ENCODE data around the gene NHLRC4. TPM values are rescaled to one million over a fixed set of nuclear protein-coding genes. Genes with fewer than 3 reads are reported as not detected.
"Not testable (repeated sequence)": the region's sequence is repeated elsewhere in the genome, so short reads cannot be mapped to it uniquely, and the experiment has no call there.

Gene NHLRC4
- total and polyA plus RNA-seq, 2 donors (not counting 1 experiment from before 2014, with no cell fraction given): 0.66 to 3.3 TPM

GRCh38 chr16:595094-595528 lies 28.3 kb downstream of the NHLRC4 start:
- no peak overlapping the region for H3K9ac ChIP-seq (ENCODE audit: insufficient read depth, low read length)
- no peak overlapping the region for H3K27ac ChIP-seq (ENCODE audit: insufficient read depth, low read length)
- no peak overlapping the region for H3K4me2 ChIP-seq (ENCODE audit: extremely low read depth, insufficient read depth, low read length)

GRCh38 chr16:595942-596735 lies 29.3 kb downstream of the NHLRC4 start:
- TF ChIP-seq CTCF (conservative IDR thresholded peaks at IDR 0.05 in 1 of 2, IDR thresholded peaks at IDR 0.05 in 1 of 2; ENCODE audit: low read depth in 1 of 2, low read length in 2 of 2) (no peak), EZH2 (IDR thresholded peaks at IDR 0.05; ENCODE audit: low read length, missing control alignments) (no peak)
- Histone ChIP-seq H3K4me3 (replicated peaks in 1 of 4; ENCODE audit: control extremely low read depth in 1 of 4, insufficient read depth in 1 of 4, low read depth in 3 of 4, low read length in 4 of 4) (no peak overlapping the region), H3K27ac (ENCODE audit: insufficient read depth, low read length) (no peak overlapping the region), H3K9ac (ENCODE audit: insufficient read depth, low read length) (no peak overlapping the region), H3K9me3 (ENCODE audit: control insufficient read depth, insufficient read depth, low read depth, low read length) (no peaks in the 10 kb centered on the region), H3K79me2 (ENCODE audit: control insufficient read depth, insufficient read depth, low read length) (peaks cover 10% of the 10 kb centered on the region), H3K4me1 (ENCODE audit: control insufficient read depth, extremely low read depth, insufficient read depth, low read length) (peaks cover under 1% of the 10 kb centered on the region), H3K36me3 (ENCODE audit: control insufficient read depth, insufficient read depth, low read length) (no peaks in the 10 kb centered on the region), H4K20me1 (ENCODE audit: control insufficient read depth, extremely low read depth, insufficient read depth, low read length) (no peaks in the 10 kb centered on the region), H3K27me3 (ENCODE audit: control insufficient read depth, insufficient read depth, low read length) (no peaks in the 10 kb centered on the region), H3K4me2 (ENCODE audit: extremely low read depth, insufficient read depth, low read length) (no peak overlapping the region), H2AFZ (ENCODE audit: low read length) (no peak overlapping the region)
- DNase-seq (ENCODE audit: low read depth in 2 of 2): no peak

More at GRCh38 chr16:595094-595528, 28.3 kb downstream of the NHLRC4 start:
- Histone ChIP-seq H3K4me3 (replicated peaks in 1 of 4; ENCODE audit: control extremely low read depth in 1 of 4, insufficient read depth in 1 of 4, low read depth in 3 of 4, low read length in 4 of 4) (no peak overlapping the region), H3K9me3 (ENCODE audit: control insufficient read depth, insufficient read depth, low read depth, low read length) (no peaks in the 10 kb centered on the region), H3K79me2 (ENCODE audit: control insufficient read depth, insufficient read depth, low read length) (peaks cover 18% of the 10 kb centered on the region), H3K36me3 (ENCODE audit: control insufficient read depth, insufficient read depth, low read length) (no peaks in the 10 kb centered on the region), H4K20me1 (ENCODE audit: control insufficient read depth, extremely low read depth, insufficient read depth, low read length) (no peaks in the 10 kb centered on the region), H2AFZ (ENCODE audit: low read length) (no peak overlapping the region), H3K4me1 (ENCODE audit: control insufficient read depth, extremely low read depth, insufficient read depth, low read length) (peaks cover 5% of the 10 kb centered on the region), H3K27me3 (ENCODE audit: control insufficient read depth, insufficient read depth, low read length) (no peaks in the 10 kb centered on the region)
- no peak for DNase-seq (ENCODE audit: low read depth in 2 of 2)
- no peak for TF ChIP-seq CTCF (conservative IDR thresholded peaks at IDR 0.05 in 1 of 2, IDR thresholded peaks at IDR 0.05 in 1 of 2; ENCODE audit: low read depth in 1 of 2, low read length in 2 of 2)
- no peak for TF ChIP-seq EZH2 (IDR thresholded peaks at IDR 0.05; ENCODE audit: low read length, missing control alignments)

- H3K4me1 ChIP-seq (ENCODE audit: control insufficient read depth, extremely low read depth, insufficient read depth, low read length): no peaks in the 10 kb centered on the region
- H3K36me3 ChIP-seq (ENCODE audit: control insufficient read depth, insufficient read depth, low read length): no peaks in the 10 kb centered on the region
- TF ChIP-seq CTCF (conservative IDR thresholded peaks at IDR 0.05 in 1 of 2, IDR thresholded peaks at IDR 0.05 in 1 of 2; ENCODE audit: low read depth in 1 of 2, low read length in 2 of 2) (no peak), EZH2 (IDR thresholded peaks at IDR 0.05; ENCODE audit: low read length, missing control alignments) (no peak)
- H3K9me3 ChIP-seq (ENCODE audit: control insufficient read depth, insufficient read depth, low read depth, low read length): no peaks in the 10 kb centered on the region
- no peaks in the 10 kb centered on the region for H3K27me3 ChIP-seq (ENCODE audit: control insufficient read depth, insufficient read depth, low read length)
- peaks cover 10% of the 10 kb centered on the region for H3K79me2 ChIP-seq (ENCODE audit: control insufficient read depth, insufficient read depth, low read length)
- no peak overlapping the region for H2AFZ ChIP-seq (ENCODE audit: low read length)
- H3K4me2 ChIP-seq (ENCODE audit: extremely low read depth, insufficient read depth, low read length): no peak overlapping the region
- no peak overlapping the region for H3K27ac ChIP-seq (ENCODE audit: insufficient read depth, low read length)
- H3K4me3 ChIP-seq (replicated peaks in 1 of 4; ENCODE audit: control extremely low read depth in 1 of 4, insufficient read depth in 1 of 4, low read depth in 3 of 4, low read length in 4 of 4): no peak overlapping the region
- DNase-seq (ENCODE audit: low read depth in 2 of 2): no peak
- H3K9ac ChIP-seq (ENCODE audit: insufficient read depth, low read length): no peak overlapping the region
- H4K20me1 ChIP-seq (ENCODE audit: control insufficient read depth, extremely low read depth, insufficient read depth, low read length): no peaks in the 10 kb centered on the region
These were observed 29.9 kb downstream of the NHLRC4 start for GRCh38 chr16:596736-597060.

GRCh38 chr16:597655-598054 lies 30.9 kb downstream of the NHLRC4 start:
- not testable (repeated sequence) for H3K9ac ChIP-seq (ENCODE audit: insufficient read depth, low read length); DNase-seq (ENCODE audit: low read depth in 2 of 2); H3K79me2 ChIP-seq (ENCODE audit: control insufficient read depth, insufficient read depth, low read length); H3K9me3 ChIP-seq (ENCODE audit: control insufficient read depth, insufficient read depth, low read depth, low read length); H3K4me2 ChIP-seq (ENCODE audit: extremely low read depth, insufficient read depth, low read length); H4K20me1 ChIP-seq (ENCODE audit: control insufficient read depth, extremely low read depth, insufficient read depth, low read length); H3K4me1 ChIP-seq (ENCODE audit: control insufficient read depth, extremely low read depth, insufficient read depth, low read length); H2AFZ ChIP-seq (ENCODE audit: low read length); H3K27ac ChIP-seq (ENCODE audit: insufficient read depth, low read length); H3K4me3 ChIP-seq (replicated peaks in 1 of 4; ENCODE audit: control extremely low read depth in 1 of 4, insufficient read depth in 1 of 4, low read depth in 3 of 4, low read length in 4 of 4); H3K27me3 ChIP-seq (ENCODE audit: control insufficient read depth, insufficient read depth, low read length); H3K36me3 ChIP-seq (ENCODE audit: control insufficient read depth, insufficient read depth, low read length)
